Measurements from ENCODE around the gene ERBIN.
"Not testable (repeated sequence)": the region's sequence is repeated elsewhere in the genome, so short reads cannot be mapped to it uniquely, and the experiment has no call there.

DNA sequence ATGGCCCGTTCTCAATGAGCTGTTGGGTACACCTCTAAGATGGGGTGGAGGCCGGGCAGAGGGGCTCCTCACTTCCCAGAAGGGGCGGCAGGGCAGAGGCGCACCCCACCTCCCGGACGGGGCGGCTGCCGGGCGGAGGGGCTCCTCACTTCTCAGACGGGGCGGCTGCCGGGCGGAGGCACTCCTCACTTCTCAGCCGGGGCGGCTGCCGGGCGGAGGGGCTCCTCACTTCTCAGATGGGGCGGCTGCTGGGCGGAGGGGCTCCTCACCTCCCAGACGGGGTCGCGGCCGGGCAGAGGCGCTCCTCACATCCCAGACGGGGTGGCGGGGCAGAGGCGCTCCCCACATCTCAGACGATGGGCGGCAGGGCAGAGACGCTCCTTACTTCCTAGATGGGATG, 31.3 kb downstream of the ERBIN start:
- TF ChIP-seq, protein P1, sequence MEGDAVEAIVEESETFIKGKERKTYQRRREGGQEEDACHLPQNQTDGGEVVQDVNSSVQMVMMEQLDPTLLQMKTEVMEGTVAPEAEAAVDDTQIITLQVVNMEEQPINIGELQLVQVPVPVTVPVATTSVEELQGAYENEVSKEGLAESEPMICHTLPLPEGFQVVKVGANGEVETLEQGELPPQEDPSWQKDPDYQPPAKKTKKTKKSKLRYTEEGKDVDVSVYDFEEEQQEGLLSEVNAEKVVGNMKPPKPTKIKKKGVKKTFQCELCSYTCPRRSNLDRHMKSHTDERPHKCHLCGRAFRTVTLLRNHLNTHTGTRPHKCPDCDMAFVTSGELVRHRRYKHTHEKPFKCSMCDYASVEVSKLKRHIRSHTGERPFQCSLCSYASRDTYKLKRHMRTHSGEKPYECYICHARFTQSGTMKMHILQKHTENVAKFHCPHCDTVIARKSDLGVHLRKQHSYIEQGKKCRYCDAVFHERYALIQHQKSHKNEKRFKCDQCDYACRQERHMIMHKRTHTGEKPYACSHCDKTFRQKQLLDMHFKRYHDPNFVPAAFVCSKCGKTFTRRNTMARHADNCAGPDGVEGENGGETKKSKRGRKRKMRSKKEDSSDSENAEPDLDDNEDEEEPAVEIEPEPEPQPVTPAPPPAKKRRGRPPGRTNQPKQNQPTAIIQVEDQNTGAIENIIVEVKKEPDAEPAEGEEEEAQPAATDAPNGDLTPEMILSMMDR (conservative IDR thresholded peaks at IDR 0.05): not testable (repeated sequence)
- not testable (repeated sequence) for TF ChIP-seq ZFX (IDR thresholded peaks at IDR 0.05)
